Measurements from ENCODE around the gene SGCD. TPM values are rescaled to one million over a fixed set of nuclear protein-coding genes. Genes with fewer than 3 reads are reported as not detected.

SGCD gene
- under 0.01 TPM for total RNA-seq

DNA sequence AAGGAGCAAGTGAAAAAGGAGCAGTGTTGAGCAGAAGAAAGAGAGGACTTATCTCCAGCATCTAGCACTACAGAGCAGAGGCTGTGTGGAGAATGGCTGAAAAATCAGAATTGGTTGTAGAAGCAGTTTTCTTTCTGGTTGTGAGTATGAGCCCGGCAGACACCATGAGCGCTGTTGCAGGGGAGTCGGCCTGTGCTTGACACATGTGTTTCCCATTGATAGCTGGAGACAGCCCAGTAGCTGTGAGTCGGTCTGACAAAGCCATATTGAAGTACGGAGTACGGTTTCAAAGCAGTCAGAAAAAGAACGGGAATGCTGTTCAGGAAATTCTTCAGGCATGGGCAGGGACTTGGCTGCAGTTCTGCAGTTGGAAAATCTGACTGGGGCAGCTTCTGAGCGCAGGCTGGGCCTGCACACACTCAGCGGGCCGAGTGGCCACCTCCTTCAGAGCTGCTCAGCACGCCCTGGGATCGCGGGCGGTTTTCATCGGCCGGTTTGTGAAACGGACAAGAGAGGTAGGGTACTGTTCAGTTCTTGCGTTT, at the start of gene SGCD:
SGCD (plus strand) TSS at position 447 of the 542 bp plus-strand sequence.
- DNase-seq (ENCODE audit: low read depth in 2 of 3, low spot score in 2 of 3) = no peak

DNA sequence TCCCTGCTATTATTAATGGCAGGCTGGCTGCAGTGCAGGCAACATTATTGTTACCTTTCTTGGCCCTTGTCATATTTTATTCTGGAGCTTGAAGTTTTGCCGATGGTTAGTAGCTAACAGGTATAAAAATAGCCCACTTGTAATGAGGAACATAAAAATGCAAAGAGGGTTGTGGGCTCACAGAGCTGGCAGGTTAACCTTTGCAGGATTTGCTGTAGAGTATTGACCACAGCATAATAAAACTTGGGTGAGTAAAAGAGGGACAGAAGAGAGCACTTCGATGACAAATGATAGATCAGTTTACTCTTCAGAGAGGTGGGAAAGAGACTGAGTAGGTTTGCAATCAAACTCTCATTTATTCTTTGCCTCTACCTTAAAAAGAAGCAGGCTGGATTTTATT, 49.7 kb upstream of the SGCD start:
- no peak for DNase-seq (ENCODE audit: low read depth in 2 of 3, low spot score in 2 of 3)

DNA sequence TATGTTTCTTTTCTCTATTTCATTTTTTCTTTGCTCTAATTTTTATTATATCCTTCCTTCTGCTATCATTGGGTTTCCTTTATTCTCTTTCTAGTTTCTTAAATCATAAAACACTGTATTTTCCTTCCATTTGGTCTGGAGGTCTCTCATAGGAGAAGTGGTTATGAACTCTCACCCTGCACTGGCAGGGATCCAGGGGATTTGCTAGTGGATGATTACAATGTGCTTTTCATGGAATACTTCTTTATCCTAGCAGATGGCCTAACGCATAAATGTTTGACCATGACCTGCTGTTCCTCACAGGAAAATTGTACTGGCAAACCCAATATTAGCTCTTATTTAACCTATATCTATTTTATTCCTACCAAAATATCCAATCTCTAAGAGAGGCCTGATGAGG, 31.5 kb upstream of the SGCD start:
- DNase-seq (ENCODE audit: low read depth in 2 of 3, low spot score in 2 of 3) = no peak

DNA sequence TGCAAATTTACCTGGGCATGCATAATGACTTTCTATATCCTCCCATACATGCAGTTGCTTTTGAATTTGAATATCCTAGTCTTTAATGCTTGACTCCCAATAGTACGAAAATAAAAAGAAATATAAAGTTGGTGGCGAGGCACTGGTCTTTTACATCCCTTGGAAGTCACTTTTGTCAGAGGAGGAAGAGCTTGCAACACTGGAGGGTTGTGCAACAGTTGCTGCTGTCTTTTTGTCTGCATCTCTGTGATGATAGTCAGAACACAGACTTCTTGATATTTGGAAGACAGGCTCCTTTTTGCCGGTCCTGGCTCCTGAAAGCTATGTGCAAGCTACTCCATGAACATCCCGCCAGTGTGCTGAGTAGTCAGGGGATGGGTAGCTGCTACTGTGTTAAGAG, 16.8 kb upstream of the SGCD start:
- DNase-seq (ENCODE audit: low read depth in 2 of 3, low spot score in 2 of 3) = no peak

DNA sequence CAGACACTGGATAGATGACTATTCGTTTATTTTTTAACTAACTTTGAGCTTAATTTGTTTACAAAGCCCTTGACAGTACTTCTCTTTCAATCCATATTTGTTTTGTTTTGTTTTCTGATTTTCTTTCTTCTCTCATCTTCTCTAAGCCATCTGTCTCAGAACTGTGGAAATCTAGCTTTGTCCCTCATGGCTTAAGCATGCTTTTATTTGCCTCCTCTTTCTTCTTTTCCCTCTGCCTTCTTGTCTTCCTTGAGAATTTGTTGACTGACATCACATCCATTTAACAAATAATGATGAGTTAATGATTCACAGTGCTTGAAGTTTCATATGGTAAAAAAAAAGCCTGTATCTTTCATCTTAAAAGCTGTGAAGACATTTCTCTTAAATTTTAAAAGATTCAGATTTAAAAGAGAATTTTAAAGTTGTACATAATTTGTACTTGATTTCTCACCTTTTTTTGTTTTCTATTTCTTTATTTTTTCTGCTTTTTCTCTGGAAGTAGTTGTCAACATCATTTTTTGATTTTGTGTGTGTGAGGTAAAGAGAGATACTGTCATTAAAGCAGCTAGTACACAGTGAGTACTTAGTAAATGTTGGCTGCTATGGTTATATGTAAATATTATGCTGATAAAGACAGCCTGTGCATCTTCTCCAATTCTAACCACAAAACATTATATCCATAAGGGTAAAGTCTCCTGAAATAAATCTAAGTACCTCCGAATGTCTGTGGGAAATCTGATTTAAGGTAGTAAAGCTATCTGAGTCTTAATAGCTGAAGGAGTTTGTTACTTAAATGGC, 13.9 kb upstream of the SGCD start:
- DNase-seq (ENCODE audit: low read depth in 2 of 3, low spot score in 2 of 3) = no peak

DNA sequence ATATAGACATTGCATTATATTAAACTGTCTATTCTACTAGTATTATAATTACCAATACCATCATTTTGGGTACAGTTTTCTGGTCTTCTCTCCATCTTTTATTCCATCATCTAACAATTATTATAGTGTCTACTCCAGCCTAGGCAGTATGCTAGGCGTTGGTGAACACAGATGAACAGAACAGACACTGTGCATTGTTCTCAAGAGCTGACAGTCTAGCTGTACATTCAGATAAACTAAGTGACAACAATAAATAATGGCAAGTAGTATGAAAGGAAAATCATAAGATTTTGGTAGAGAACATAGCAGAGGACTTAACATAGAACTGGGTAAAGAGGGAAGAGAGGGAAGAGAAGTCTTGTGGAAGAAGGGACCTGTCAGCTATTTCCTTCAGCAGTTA, 12.5 kb upstream of the SGCD start:
- DNase-seq (ENCODE audit: low read depth in 2 of 3, low spot score in 2 of 3) = no peak

DNA sequence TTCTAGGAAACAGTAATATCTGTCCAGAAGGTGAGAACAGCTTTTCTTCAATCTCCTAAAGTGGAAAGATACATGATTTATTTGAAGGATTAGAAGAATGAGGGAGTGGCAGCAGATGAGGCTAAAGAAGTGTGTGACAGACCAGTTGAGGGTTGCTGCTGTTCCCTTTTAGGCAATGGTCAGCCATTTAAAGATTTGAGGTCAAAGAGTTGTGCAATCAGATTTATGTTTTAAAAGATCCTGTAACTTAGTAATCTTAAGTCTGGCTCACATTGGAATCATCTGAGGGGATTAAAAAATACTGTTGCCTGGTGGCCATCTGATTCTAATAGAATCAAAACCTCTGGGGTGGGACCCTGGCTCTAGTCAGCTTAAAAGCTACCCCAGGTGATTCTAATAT, 4.3 kb upstream of the SGCD start:
- DNase-seq (ENCODE audit: low read depth in 2 of 3, low spot score in 2 of 3) = no peak

DNA sequence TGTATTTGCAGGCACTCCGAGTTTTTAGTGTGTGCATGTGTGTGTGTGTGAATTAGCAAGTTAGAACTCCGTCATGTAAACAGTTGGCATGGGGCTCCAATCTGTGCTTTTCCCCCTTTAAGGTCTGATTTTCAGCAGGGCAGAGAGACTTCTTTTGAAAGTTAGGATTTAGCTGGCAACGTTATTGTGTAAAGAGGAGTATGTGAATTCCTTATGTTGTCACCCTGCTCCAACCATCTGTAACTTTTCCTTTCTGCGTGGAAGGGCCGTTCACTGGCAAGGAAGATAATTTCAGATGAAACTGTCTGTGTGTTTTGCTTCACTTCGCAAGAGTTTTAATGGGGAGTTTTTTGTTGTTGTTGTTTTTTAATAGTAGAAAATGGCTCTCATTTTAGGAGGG, 332 bp downstream of the SGCD start:
- no peak for DNase-seq (ENCODE audit: low read depth in 2 of 3, low spot score in 2 of 3)

DNA sequence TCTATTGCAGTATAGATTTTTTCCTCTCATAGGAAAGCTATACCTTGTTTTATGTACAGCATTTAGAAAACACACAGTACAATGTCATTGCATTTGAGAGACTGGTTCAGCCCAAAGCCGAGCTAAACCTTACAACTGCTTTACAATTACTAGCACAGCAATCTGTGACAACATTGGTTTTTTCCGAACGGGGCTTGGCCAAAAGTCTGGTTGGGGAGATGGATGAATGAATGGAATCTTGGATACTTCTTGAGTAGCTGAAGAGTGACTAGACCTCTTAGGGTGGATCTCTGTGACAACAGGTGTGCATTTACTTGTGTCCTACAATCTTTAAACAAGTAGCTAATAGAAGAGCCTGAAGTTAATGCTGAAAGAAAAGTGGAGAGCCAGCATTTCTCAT, 1.2 kb downstream of the SGCD start:
- DNase-seq (ENCODE audit: low read depth in 2 of 3, low spot score in 2 of 3) = no peak

DNA sequence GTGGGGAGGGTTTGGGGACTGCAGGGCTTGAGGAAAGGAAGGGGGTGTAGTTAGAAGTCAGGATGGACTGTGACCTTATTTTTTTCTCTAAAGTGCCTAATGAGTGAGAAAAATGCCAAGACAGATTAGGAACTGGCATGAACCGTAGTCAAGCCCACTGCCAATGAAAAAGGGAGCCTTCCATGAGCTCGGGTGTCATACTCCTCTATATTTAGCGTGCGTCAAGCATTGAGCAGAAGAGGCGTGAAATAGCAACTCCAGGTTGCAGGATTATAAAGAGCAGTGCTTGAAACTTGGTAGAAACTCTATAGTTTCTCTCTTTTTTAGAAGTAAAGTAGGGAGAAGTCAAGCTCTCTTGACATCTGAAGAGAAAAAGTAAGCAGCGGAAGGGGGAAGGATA, 1.8 kb downstream of the SGCD start:
- DNase-seq (ENCODE audit: low read depth in 2 of 3, low spot score in 2 of 3) = no peak

DNA sequence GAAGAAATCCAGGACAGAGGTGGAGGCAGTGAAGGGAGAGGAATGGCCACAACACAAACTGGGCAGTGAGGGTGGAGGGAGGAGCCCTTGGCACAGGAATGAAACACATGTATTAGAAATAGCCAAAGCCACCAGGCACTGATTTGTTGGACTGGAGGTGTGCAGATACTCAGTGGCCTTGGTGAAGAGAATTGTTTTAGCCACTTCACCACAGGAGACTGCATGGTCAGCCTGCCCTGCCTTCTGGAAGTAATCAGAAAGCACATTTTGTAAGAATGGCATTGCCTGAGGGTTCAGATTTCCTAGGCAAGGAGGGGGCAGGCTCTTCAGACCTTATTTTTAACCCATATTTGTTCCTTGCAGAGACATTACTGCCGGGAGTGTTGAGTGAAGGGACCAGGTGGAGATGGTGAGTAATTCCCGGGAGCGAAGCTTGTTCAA, 2.2 kb downstream of the SGCD start:
- DNase-seq (ENCODE audit: low read depth in 2 of 3, low spot score in 2 of 3) = no peak

DNA sequence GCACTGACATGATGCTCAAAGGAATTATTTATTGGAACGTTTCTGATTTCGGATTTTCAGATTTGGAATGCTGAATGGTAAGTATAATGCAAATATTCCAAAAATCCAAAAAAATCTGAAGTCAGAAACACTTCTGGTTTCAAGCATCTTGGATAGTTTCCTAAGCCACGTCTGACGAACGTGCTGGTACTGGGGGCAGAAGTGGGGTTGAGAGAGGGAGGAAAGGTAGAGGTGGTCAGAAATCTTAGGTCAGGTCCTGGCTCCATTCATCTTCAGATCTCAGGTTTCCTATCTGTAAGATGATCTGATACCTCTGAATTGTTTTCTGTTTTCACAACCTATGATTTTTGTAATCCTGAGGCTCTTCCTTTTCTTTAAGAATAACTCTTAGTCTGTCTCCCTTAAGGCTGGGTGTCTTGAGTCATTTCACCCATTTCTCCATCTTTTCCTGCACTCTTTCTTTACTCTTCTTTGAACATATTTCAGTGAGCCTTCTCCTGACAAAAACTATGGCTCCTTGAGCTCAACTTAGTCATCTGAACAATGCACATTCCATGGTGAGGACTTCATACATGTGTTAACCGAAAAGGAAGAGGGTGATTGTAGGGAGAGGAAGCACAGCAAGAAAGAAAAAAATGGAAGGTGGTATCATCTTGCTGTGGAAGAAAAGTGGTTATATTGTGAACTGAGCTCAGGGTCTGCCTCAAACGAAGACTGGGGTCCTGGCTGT, 3.3 kb downstream of the SGCD start:
- no peak for DNase-seq (ENCODE audit: low read depth in 2 of 3, low spot score in 2 of 3)

DNA sequence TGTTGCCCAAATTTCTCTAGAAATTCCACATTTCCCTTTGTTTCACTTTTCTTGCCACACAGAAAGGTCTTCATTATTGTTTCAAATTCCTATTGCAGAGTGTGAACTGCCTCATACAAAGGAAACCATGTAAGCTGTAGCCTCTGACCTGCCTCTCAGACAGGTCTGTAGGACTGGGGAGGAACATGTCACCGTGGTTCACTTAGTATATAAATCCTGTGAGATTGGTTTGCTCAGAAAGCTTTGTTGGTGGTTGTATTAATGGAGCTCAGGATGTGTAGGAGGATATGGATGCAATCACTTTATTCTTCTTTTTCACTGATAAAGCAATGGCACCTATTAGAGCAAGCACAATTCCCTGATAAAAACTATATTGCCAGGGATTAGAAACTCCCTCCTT, 4.2 kb downstream of the SGCD start:
- DNase-seq (ENCODE audit: low read depth in 2 of 3, low spot score in 2 of 3) = no peak

DNA sequence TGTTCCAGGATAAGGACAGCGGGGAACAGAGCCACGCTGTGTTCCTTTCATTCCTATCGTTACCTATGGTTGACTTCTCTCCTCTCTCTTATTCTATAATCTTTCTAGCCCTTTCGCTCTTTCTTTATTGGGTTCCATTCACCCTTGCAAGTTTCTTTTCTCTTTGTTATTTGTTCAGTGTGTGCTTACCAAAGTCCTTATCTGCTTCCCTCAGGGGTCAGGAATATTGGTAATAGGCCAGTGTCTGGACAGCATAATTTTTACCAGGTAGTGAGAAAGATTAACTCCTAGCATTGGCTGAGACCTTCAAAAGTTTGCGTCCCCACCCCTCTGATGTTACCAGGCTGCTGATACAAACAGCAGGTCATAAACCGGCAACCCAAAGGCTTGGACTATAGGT, 4.9 kb downstream of the SGCD start:
- DNase-seq (ENCODE audit: low read depth in 2 of 3, low spot score in 2 of 3) = no peak

DNA sequence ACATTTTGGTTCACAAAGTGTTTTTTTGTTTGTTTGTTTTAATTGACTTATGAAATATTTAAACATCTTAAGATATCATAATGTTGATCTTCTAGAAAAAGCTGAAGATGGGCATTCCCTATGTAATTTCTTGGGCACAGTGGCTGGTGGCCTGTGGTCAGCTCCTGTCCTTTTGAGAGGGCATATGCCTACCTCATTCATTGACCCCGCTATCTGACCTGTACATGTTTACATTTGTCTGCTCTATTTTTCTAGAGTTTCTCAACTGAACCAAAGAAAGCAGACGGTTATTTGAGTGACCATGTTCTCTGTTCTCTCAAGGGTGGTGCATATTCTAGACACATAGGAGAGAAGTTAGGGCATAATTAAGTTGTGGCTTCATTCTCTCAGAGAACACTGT, 5.3 kb downstream of the SGCD start:
- no peak for DNase-seq (ENCODE audit: low read depth in 2 of 3, low spot score in 2 of 3)

DNA sequence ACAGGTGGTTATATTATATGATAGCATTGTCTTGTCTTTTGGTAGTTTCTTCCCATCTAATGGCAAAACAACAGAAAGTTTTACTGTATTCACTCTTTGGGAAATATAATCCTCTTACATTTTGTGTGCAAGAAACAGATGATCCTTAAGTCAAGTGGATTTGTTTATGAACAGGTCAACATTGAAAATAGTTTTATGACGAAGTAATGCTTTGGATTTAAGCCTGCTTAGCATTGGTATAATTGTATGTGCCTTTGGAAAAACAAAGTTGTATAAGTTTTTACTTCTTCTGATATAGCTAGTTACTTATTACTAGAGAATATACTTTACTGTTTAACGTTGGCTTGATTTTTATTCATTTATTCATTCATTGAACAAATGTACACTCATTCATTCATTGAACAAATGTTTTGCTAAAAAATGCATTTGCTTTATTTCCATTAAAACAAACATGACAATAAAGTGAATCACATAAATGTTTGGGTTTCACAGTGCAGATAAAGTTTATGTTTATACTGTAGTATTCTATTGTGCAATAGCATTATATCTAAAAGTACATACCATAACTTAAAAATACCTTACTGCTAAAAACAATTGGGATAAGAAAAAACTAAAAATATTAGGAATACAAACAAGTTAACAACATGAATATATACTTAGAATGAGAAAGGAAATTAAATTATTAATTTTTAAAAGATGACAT, 12.3 kb downstream of the SGCD start:
- no peak for DNase-seq (ENCODE audit: low read depth in 2 of 3, low spot score in 2 of 3)

DNA sequence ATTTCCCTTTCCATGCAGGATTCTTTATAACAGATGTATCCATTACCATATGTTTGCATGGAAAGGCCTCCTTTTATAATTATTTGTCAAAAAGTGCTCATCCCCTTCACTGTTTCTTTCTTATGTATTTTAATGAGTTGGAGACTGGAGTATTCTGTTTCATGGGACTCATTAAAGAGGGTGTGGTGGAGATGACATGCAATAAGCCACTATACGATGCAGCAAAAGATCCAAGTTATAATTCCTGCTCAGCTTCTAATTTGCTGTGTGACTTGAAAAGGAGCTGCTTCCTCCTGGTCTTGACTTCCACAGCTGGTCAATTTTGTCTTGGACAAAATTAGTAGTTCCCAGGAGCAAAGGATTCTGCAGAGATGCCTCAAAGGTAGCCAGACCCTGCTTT, 13.9 kb downstream of the SGCD start:
- no peak for DNase-seq (ENCODE audit: low read depth in 2 of 3, low spot score in 2 of 3)

DNA sequence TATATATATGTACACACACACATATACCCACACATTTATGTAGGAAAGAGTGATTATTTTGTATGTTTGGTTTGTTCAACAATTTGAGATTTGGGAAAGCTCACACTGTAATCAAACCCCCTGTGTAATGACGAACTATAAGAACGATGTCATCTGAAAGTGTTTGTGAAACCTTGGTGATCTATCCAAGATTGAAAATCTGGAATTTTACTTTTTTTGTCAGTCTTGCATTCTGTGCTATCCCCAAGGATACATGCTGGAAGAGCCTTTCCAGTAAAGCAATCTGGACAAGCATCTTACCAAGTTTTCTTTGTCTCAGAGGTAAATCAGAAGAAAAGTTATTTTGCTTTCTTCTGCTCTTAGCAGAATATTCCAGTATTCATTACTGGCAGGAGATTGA, 23.3 kb downstream of the SGCD start:
- no peak for DNase-seq (ENCODE audit: low read depth in 2 of 3, low spot score in 2 of 3)

DNA sequence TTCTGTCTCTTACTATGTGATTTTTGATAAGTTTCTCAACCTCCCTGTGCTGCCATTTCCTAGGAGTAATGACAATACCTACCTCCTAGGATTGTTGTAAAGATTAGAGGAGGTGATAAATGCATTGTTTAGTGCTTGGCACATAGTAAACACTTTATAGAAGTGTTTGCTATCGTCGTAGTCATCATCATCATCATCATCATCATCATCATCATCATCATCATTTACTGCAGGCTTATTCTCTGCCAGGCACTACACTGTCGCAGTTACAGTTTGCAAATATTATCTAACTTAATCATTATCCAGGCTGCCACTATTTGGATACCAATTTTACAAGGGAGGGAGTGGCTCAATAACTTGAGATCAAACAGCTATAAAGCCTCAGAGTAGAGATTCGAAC, 24.5 kb downstream of the SGCD start:
- DNase-seq (ENCODE audit: low read depth in 2 of 3, low spot score in 2 of 3) = no peak

DNA sequence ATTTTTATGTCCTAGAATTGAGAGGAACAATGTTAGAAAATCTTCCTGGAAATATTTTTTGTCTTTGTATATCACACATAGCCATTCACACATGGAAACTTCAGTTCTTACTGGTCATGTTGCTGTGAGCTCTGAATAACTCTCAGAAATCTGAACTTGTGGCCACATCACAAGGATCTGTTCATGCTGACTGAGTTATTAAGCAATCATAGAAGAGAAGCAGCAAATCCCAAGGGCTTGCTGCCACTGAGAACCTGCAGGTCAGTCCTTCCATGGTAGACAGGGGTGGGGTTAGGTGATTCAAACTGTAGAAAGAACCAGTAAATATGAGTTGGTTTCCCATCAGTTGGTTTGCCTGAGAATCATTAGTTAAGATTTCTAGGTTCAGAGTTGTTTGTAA, 27.6 kb downstream of the SGCD start:
- no peak for DNase-seq (ENCODE audit: low read depth in 2 of 3, low spot score in 2 of 3)

DNA sequence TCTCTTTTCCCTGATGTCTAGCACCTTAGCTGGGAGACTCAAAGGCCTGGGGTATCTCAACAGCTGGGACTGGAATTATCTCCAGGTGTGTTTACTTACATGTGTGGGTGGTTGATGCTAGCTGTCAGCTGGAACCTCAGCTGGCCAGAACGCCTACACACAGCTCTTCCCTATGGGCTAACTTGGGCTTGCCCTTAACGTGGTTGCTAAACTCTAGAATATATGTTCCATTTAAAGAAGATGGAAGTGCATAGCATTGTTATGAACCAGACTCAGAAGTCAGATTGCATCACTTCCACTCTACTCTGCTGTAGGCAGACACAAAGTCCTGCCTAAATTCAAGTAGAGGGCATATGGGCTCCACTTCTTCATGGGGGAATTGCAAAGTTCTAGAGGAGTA, 29.3 kb downstream of the SGCD start:
- DNase-seq (ENCODE audit: low read depth in 2 of 3, low spot score in 2 of 3) = no peak

DNA sequence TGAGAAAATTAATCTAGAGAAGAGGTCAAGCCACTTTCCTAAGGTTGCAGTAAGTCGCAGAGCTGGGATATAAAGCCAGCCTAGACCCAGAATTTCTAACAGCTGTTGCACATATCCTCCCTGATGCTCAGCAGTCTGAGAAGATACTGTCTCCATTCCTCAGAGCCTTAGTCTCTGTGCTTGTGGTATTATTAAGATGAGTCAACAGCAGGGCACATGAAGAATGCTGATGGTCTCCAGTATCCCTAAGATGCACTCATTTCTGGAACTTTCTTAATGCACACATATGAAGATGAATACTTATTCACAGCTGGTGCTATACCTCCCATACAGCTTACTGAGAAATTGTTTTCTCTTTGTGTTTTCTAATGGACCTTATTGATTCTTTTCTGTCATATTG, 32.5 kb downstream of the SGCD start:
- DNase-seq (ENCODE audit: low read depth in 2 of 3, low spot score in 2 of 3) = no peak

Measured in hematopoietic multipotent progenitor cell (in vitro differentiated cells).